ENCODE measurements around the gene POC1A. TPM values are rescaled to one million over a fixed set of nuclear protein-coding genes. Genes with fewer than 3 reads are reported as not detected.
A peak's percentile ranks its signal among the peaks of the same experiment; 100 is the strongest.

Gene POC1A
- total and polyA plus RNA-seq, 9 of the 15 experiments (the other 6 are each of a cell fraction or from before 2014, with no cell fraction given), result 7.2 to 17.5 (median 12.1) TPM

GRCh38 chr3:52154135-52155094 is at the start of gene POC1A (continued):
- TF ChIP-seq PRDM10 (IDR thresholded peaks at IDR 0.05; ENCODE audit: partially characterized antibody) (peak; percentile 96), HCFC1 (IDR thresholded peaks at IDR 0.05; ENCODE audit: low read depth, low read length) (peak; percentile 92), RBFOX2 (IDR thresholded peaks at IDR 0.05; ENCODE audit: low read depth, low read length) (peak; percentile 87), ATF2 (CRISPR knock-in tag; IDR thresholded peaks at IDR 0.05) (no peak), CREM (IDR thresholded peaks at IDR 0.05; ENCODE audit: low read depth) (peak; percentile 66), ZBTB5 (IDR thresholded peaks at IDR 0.05) (no peak), NFYB (IDR thresholded peaks at IDR 0.05; ENCODE audit: extremely low read depth, insufficient read length) (peak; percentile 37), MITF (IDR thresholded peaks at IDR 0.05) (0 out of 2 replicates have a peak, but pooled peaks have one; percentile 1), SUPT5H (IDR thresholded peaks at IDR 0.05) (peak; percentile 55), ZNF766 (CRISPR knock-in tag; conservative IDR thresholded peaks at IDR 0.05) (no peak), ZNF347 (CRISPR knock-in tag; IDR thresholded peaks at IDR 0.05; ENCODE audit: low read depth) (no peak), PHF20 (IDR thresholded peaks at IDR 0.05; ENCODE audit: partially characterized antibody) (peak; percentile 22), L3MBTL2 (IDR thresholded peaks at IDR 0.05) (peak; percentile 78), TEAD2 (tag; IDR thresholded peaks at IDR 0.05) (peak; percentile 92), COPS2 (conservative IDR thresholded peaks at IDR 0.05) (no peak), POLR2G (IDR thresholded peaks at IDR 0.05; ENCODE audit: low read depth, low read length) (peak; percentile 92), CEBPB (tag; IDR thresholded peaks at IDR 0.05) (peak; percentile 97), ZNF444 (CRISPR knock-in tag; IDR thresholded peaks at IDR 0.05) (no peak), ZNF224 (CRISPR knock-in tag; IDR thresholded peaks at IDR 0.05) (no peak)

Data from K562 (cell line).